T follicular helper cell (primary cell): ENCODE measurements around the gene APOL3.
"Not testable (repeated sequence)": the region's sequence is repeated elsewhere in the genome, so short reads cannot be mapped to it uniquely, and the experiment has no call there.

Experiments
- DNase-seq: peaks from one replicate; pipeline ENCODE4 v3.0.0-alpha.2; 2020; ENCODE audit warnings: low read depth
- total RNA-seq, 2 experiments: gene quantifications; one replicate each; lab custom pipeline; 2026; lab: John Stamatoyannopoulos, UW

APOL3 gene
- total RNA-seq = 56.1 to 167 reads per million in 2 experiments

DNA sequence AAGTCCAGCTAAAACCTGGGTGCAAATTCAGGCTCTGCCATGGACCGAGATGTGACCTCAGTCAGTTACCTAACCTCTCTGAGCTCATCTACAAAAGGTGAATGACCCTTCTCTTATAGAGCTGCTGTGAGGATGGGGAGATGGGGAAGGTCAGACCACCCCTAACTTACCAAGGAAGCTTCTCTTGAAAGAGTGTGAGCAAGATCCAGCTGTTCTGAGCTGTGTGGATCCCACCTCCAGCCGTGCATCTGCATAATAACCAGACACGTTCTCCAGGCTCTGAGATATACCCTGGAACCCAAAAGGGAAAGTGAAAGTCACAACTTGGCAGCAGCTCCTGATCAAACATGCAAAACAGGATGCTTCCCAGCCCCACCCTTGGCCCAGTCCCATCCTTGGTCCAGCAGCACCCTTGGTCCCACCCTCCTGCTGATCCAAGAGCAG is at the start of gene APOL3:
Gene APOL3 (minus strand): TSS at position 257 of the 444 bp plus-strand sequence. CDS start 11,700 bp downstream, outside the sequence.
- DNase-seq = peak; percentile 14

- no peak for DNase-seq
Measured at GRCh38 chr22:36210224-36210623, 49.7 kb upstream of the APOL3 start.

DNA sequence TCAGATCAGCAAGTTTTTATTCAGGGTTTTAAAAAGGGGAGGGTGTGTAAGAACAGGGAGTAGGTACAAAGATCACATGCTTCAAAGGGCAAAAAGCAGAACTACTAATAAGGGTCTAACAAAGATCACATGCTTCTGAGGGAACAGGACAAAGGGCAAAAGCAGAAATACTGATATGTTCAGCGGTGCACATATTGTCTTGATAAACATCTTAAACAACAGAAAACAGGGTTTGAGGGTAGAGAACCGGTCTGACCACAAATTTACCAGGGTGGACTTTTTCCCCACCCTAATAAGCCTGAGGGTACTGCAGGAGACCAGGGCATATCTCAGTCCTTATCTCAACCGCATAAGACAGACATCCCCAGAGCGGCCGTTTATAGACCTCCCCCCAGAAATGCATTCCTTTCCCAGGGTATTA is 48.9 kb upstream of the APOL3 start:
- not testable (repeated sequence) for DNase-seq

- DNase-seq = no peak
Measured at GRCh38 chr22:36208914-36209313, 48.4 kb upstream of the APOL3 start.

DNA sequence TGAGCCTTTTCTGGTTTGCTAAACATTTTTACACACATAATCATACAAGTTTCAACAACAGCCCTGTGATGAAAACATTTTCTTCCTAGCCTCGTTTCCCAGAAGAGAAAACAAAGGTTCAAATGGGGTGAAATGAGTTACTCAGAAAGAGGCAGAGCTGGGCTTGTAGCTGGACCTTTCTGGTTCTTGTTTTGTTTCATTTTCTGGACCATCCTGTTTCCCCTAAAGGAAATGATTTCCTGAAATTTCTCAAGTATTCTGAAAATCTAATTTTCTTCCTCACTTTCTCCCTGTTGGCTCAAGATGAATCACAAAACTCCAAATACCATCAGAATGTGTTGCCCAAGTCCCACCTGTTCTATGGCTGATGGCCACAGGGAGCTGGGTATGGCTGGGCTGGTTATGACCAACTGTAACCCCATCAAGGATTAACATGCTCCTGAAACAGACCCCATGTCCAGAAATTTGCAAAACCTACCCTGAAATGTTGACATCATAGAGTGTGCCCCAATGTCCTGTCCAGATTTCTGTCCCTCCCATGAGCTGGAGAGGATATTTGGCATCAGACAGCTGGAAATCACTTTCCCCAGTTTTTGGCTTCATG is 47.7 kb upstream of the APOL3 start:
- no peak for DNase-seq

DNA sequence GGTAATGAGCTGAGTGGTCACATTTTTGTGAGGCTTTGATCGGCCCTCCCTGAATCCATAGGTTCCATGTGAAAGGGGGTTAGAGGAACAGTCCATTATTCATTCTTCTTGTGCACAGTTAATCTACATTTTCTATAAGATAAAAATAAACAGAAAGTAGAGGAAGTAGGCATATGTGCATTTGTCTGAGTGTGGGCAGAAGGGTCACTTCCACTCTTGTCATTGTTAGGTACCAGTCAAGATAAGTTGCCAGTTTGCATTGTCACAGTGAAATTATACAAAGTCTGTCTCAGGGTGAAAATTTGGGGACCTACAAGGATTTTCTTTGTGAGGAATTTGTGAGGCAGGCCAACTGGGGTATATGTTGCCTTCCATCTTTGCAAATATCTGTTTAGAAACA is 45.7 kb upstream of the APOL3 start:
- no peak for DNase-seq

GRCh38 chr22:36205573-36205972 is 45.0 kb upstream of the APOL3 start:
- not testable (repeated sequence) for DNase-seq

GRCh38 chr22:36204632-36205015 is 44.1 kb upstream of the APOL3 start:
- DNase-seq = no peak

- DNase-seq = no peak
Measured at GRCh38 chr22:36204001-36204631, 43.6 kb upstream of the APOL3 start.

DNA sequence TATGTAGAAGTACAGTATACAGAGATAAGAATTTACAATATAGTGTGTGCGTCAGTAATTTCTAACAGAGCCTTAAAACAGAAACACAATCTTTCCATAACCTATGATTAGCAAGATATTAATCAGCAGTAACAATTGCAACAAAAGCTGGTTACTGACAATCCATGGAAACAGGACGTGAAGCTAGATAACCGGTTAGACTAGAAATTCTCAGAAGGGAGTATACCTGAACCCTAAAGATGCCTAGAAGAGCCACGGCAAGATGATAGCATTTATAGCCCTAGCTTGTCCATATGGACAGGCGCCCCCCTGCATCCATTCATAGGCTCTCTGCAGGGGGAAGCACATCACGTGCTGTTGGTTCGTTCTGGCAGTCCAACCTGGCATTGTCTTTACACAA is 42.9 kb upstream of the APOL3 start:
- DNase-seq = not testable (repeated sequence)

DNA sequence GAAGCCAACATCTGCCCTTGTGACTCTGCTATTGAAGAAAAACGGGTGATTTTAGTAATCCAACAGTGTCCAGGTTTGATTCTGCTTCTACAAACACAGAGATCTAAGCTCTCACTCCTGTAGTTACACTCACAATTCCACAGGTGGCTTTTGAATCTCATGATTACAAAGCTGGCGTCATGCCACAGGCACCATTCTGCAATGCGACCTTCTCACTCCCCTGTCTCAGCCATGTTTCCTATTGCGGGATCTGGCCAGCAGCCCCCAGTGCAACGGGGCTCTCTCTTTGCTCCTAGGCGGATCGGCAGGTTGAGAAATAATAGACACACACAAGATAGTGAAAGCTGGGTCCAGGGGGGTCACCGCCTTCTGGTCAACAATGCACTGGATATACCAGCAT is 42.4 kb upstream of the APOL3 start:
- DNase-seq = not testable (repeated sequence)

DNA sequence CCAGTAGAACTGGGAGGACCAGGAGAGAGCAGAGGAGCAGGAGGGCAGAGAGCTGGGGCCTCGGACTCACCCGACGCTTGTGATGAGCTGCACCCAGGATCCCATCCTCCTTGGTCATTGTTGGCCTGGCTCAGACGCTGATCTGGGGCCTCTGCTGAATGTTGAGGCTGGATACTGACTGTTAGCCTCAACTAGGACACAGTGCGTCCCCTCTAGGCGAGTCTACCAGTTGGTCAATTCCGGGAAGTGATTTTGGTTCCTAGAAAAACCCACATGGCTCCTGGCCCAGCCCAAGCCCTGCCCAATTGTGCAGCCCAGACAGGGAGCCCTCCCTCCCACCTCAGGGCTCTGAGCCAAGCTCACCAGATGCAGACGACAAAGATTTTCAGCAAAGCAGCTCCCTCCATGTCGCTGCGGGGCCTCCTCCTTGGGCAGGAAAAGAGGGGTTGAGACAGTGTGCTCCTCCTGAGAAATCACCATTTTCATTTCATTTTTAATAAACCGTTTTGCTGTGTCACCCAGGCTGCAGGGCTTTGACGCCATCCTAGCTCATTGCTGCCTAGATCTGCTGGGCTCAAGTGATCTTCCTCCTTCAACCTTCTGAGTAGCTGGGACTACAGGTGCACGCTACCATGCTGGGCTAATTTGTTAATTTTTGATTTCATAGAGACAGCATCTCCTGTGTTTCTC is 41.2 kb upstream of the APOL3 start, which contains the start of gene APOL4:
Gene APOL4 (minus strand): TSS at position 180 of the 690 bp plus-strand sequence. CDS start 75 bp downstream, at position 105.
- DNase-seq = no peak

DNA sequence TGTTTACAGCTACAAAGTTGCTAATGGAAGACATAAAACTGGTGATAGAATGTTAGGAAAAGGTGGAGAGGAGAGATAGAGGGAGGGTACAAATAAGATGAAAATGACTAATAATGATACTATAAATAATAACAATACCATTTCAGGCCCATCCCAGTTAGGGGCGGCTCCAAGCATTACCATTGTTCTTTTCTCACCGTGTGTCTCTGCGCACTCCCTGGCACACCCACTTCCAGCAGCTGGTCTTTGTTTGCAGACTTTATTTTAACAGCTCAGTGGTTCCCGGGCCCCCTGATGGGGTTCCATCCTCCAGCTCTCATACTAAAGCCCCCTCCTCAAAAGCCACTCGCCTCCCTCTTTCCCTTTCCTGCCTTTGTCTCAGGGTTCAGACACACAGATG is 40.5 kb upstream of the APOL3 start:
- not testable (repeated sequence) for DNase-seq

GRCh38 chr22:36199001-36199551 is 38.5 kb upstream of the APOL3 start:
- no peak for DNase-seq

- no peak for DNase-seq
Measured at GRCh38 chr22:36198536-36198935, 38.0 kb upstream of the APOL3 start.

GRCh38 chr22:36197514-36198146 is 37.1 kb upstream of the APOL3 start:
- DNase-seq = no peak

GRCh38 chr22:36197065-36197440 is 36.5 kb upstream of the APOL3 start:
- no peak for DNase-seq

- DNase-seq = no peak
Measured at GRCh38 chr22:36196254-36197064, 35.9 kb upstream of the APOL3 start.

DNA sequence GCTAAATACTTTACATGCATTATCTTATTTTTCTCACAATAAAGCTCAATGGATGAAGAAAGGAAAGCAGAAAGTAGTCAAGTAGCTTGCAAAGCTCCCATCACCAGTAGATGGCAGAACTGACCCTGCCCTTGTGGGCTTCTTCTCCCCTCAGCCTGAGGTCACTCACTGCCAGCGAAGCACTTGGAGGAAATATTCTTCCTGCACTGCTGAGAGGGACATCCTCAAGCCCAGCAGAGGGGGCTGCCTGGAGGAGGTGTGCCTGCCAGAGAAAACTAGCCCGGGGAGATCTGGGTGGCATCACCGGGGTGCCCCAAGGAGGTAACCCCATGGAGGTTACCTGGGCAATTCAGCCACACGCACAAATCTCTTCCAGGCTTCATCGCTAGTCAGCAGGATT is 34.4 kb upstream of the APOL3 start:
- DNase-seq = no peak

DNA sequence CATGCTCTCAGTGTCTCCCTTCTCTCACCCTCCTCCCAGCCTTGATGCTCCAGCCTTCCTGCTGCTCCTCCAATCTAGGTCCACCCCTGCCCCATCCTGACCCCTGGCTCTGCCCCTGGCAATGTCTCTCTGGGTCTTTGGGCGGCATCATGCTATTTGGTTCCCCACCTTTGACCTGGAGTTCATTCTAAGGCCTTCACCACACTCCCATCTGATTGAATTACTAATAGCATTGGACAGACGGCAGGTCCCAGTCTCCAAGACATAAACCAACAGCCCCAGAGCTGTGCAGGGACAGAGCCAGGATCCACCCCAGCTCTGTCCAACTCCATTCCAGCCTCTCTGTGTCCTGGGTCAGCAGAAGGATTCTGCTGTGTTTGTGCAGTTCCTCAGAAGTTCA is 33.8 kb upstream of the APOL3 start:
- no peak for DNase-seq

DNA sequence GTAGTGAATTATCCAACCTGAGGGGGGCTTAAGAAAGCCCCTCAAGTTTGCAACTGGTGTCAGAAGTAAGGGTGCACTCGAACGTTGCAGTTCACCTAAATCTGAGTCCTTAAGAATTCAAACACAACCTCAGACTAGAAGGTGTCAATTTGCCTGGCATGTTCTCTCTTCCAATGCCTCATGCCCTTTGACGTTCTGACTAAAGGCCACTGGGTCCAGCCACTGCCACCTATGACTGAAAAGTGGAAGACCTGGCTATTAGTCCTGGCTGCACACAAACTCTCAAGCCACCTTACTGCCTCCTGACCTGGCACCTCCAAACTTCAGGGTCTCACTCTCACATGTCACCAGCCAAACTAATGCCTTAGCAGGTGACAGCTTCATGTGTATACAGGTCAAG is 33.0 kb upstream of the APOL3 start:
- no peak for DNase-seq
